Loucy (cell line): ENCODE data around the gene FGF14.

Experiments used
- CTCF ChIP-seq: fragments of 200-600 bp; sonication (generic); conservative IDR thresholded peaks from 2 replicates; pipeline ENCODE4 v1.5.1; 2014; ENCODE audit warnings: mild to moderate bottlenecking, antibody characterized with exemption, low read length
- EZH2phosphoT487 ChIP-seq: fragments of 200-600 bp; IDR thresholded peaks from 2 replicates; pipeline ENCODE4 v1.6.1; 2018; ENCODE audit warnings: antibody characterized with exemption, mild to moderate bottlenecking, moderate library complexity, borderline replicate concordance

- TF ChIP-seq CTCF (no peak), EZH2phosphoT487 (no peak)
Measured at GRCh38 chr13:101795460-101795859, 606.4 kb downstream of the FGF14 start.
